Naive thymus-derived CD8-positive, alpha-beta T cell (primary cell): ENCODE results near the gene CTNNA2. TPM values are rescaled to one million over a fixed set of nuclear protein-coding genes. Genes with fewer than 3 reads are reported as not detected.

ENCODE experiments used
- ATAC-seq, 2 donors: fragments of 150-1000 bp; cut with Tn5 transposase in 1 of 2; sonication (Bioruptor Pico), chemical (Tn5 transposase) in 1 of 2; 1 replicate in 1 of 2; 2 replicates in 1 of 2; pipeline ENCODE4 v1.10.0; 2021; ENCODE audit warnings: mild to moderate bottlenecking in 2 of 2, moderate library complexity in 2 of 2
- POLR2A ChIA-PET: fragments of 350-600 bp; sonication (Branson Sonifier 250); formaldehyde crosslinking; loops from one replicate; lab custom pipeline; 2021; ENCODE audit warnings: antibody characterized with exemption; lab: Charles Lee
- DNase-seq, 10 donors: peaks; one replicate each; pipeline versions ENCODE4 v3.0.0 to v3.0.0-alpha.2; 2020 to 2022
- H3K27ac Mint-ChIP-seq, 10 donors: one replicate each; pipeline ENCODE4 v1.8.0; 2020 to 2022; ENCODE audit warnings: mild to moderate bottlenecking in 10 of 10, mixed read lengths in 10 of 10, moderate library complexity in 4 of 10, inconsistent platforms in 1 of 10
- H3K27me3 Mint-ChIP-seq, 5 donors: one replicate each; pipeline ENCODE4 v1.8.0; 2021 to 2022; ENCODE audit warnings: mixed read lengths in 5 of 5
- H3K36me3 Mint-ChIP-seq, 3 donors: one replicate each; pipeline ENCODE4 v1.8.0; 2020 to 2022; ENCODE audit warnings: mixed read lengths in 3 of 3, mild to moderate bottlenecking in 2 of 3, inconsistent platforms in 1 of 3
- H3K4me1 Mint-ChIP-seq, 4 donors: one replicate each; pipeline ENCODE4 v1.8.0; 2021 to 2022; ENCODE audit warnings: mixed read lengths in 4 of 4
- H3K4me3 Mint-ChIP-seq, 10 donors: one replicate each; pipeline ENCODE4 v1.8.0; 2020 to 2022; ENCODE audit warnings: mild to moderate bottlenecking in 10 of 10, mixed read lengths in 10 of 10, moderate library complexity in 6 of 10, inconsistent platforms in 1 of 10
- H3K9me3 Mint-ChIP-seq, 9 donors: one replicate each; pipeline ENCODE4 v1.8.0; 2020 to 2022; ENCODE audit warnings: mixed read lengths in 9 of 9, mild to moderate bottlenecking in 3 of 9, inconsistent platforms in 1 of 9, moderate library complexity in 1 of 9
- polyA plus RNA-seq, 3 donors: library from polyadenylated mRNA; unstranded; fragments of 300-500 nt; fragmentation: Illumina TruSeq; gene quantifications; one replicate each; pipeline ENCODE4 v1.2.3, GENCODE V29; 2021
- total RNA-seq, 8 experiments: library from RNA in 2 of 8; stranded (reverse) in 2 of 8; gene quantifications; one replicate each; pipeline ENCODE4 v1.2.3 and lab custom pipeline; 2021 to 2026

The CTNNA2 gene
- total and polyA plus RNA-seq, 5 experiments from 2014 or later, result not detected

GRCh38 chr2:79824086-79824786 lies 311.4 kb downstream of the CTNNA2 start:
- Mint-ChIP-seq H3K27ac (no peak overlapping the region), H3K4me1 (no peaks in the 10 kb centered on the region), H3K9me3 (peaks cover 0 to 26% (median 5%) of the 10 kb centered on the region in 9 donors), H3K27me3 (no peaks in the 10 kb centered on the region), H3K4me3 (no peak overlapping the region), H3K36me3 (no peaks in the 10 kb centered on the region)
- DNase-seq (no peak), ATAC-seq (no peak)
- POLR2A ChIA-PET, result no interaction called here

- Mint-ChIP-seq H3K4me3 (no peak overlapping the region), H3K36me3 (no peaks in the 10 kb centered on the region), H3K27ac (no peak overlapping the region), H3K4me1 (no peaks in the 10 kb centered on the region), H3K9me3 (peaks cover 0 to 17% (median 4%) of the 10 kb centered on the region in 9 donors), H3K27me3 (no peaks in the 10 kb centered on the region)
- DNase-seq, result no peak
- POLR2A ChIA-PET, result no interaction called here
- no peak for ATAC-seq
Measured at GRCh38 chr2:79827881-79828280, 315.0 kb downstream of the CTNNA2 start.

- H3K27me3 Mint-ChIP-seq, result no peaks in the 10 kb centered on the region
- DNase-seq (no peak), ATAC-seq (no peak)
- no peak overlapping the region for H3K4me3 Mint-ChIP-seq
- POLR2A ChIA-PET, result no interaction called here
- no peak overlapping the region for H3K27ac Mint-ChIP-seq
- no peaks in the 10 kb centered on the region for H3K36me3 Mint-ChIP-seq
- peaks cover 0 to 8% (median 1%) of the 10 kb centered on the region in 9 donors for H3K9me3 Mint-ChIP-seq
- H3K4me1 Mint-ChIP-seq, result no peaks in the 10 kb centered on the region
Measured at GRCh38 chr2:79830501-79830900, 317.6 kb downstream of the CTNNA2 start.

- no peaks in the 10 kb centered on the region for H3K4me1 Mint-ChIP-seq
- H3K36me3 Mint-ChIP-seq, result no peaks in the 10 kb centered on the region
Measured at GRCh38 chr2:79831961-79832360, 319.1 kb downstream of the CTNNA2 start.

GRCh38 chr2:79832511-79833234 lies 319.8 kb downstream of the CTNNA2 start:
- H3K4me3 Mint-ChIP-seq, result no peak overlapping the region
- DNase-seq, result no peak
- peaks cover 0 to 17% (median 4%) of the 10 kb centered on the region in 9 donors for H3K9me3 Mint-ChIP-seq
- no peak for ATAC-seq
- no peaks in the 10 kb centered on the region for H3K36me3 Mint-ChIP-seq
- POLR2A ChIA-PET, result no interaction called here
- H3K27me3 Mint-ChIP-seq, result no peaks in the 10 kb centered on the region
- no peak overlapping the region for H3K27ac Mint-ChIP-seq
- H3K4me1 Mint-ChIP-seq, result no peaks in the 10 kb centered on the region

More at GRCh38 chr2:79831961-79832360, 319.1 kb downstream of the CTNNA2 start:
- H3K27ac Mint-ChIP-seq, result no peak overlapping the region
- DNase-seq, result no peak
- ATAC-seq, result no peak
- no peaks in the 10 kb centered on the region for H3K27me3 Mint-ChIP-seq
- peaks cover 0 to 15% (median 4%) of the 10 kb centered on the region in 9 donors for H3K9me3 Mint-ChIP-seq
- H3K4me3 Mint-ChIP-seq, result no peak overlapping the region
- POLR2A ChIA-PET, result no interaction called here

GRCh38 chr2:79833235-79833878 lies 320.5 kb downstream of the CTNNA2 start:
- H3K36me3 Mint-ChIP-seq, result no peaks in the 10 kb centered on the region
- peaks cover 0 to 17% (median 4%) of the 10 kb centered on the region in 9 donors for H3K9me3 Mint-ChIP-seq
- POLR2A ChIA-PET, result no interaction called here
- DNase-seq, result no peak
- no peak overlapping the region for H3K27ac Mint-ChIP-seq
- H3K4me3 Mint-ChIP-seq, result no peak overlapping the region
- no peaks in the 10 kb centered on the region for H3K4me1 Mint-ChIP-seq
- no peak for ATAC-seq
- H3K27me3 Mint-ChIP-seq, result no peaks in the 10 kb centered on the region

GRCh38 chr2:79835911-79836310 lies 323.1 kb downstream of the CTNNA2 start:
- POLR2A ChIA-PET, result no interaction called here
- Mint-ChIP-seq H3K27ac (no peak overlapping the region), H3K27me3 (no peaks in the 10 kb centered on the region), H3K4me3 (no peak overlapping the region), H3K36me3 (no peaks in the 10 kb centered on the region), H3K4me1 (no peaks in the 10 kb centered on the region), H3K9me3 (peaks cover 0 to 17% (median 5%) of the 10 kb centered on the region in 9 donors)
- DNase-seq (no peak), ATAC-seq (no peak)

- H3K9me3 Mint-ChIP-seq, result peaks cover 0 to 10% (median 2%) of the 10 kb centered on the region in 9 donors
- H3K36me3 Mint-ChIP-seq, result no peaks in the 10 kb centered on the region
- no peak overlapping the region for H3K27ac Mint-ChIP-seq
- no peaks in the 10 kb centered on the region for H3K4me1 Mint-ChIP-seq
- no peaks in the 10 kb centered on the region for H3K27me3 Mint-ChIP-seq
- POLR2A ChIA-PET, result no interaction called here
- ATAC-seq, result no peak
- no peak for DNase-seq
- H3K4me3 Mint-ChIP-seq, result no peak overlapping the region
Measured at GRCh38 chr2:79844011-79844410, 331.2 kb downstream of the CTNNA2 start.

- Mint-ChIP-seq H3K27ac (no peak overlapping the region), H3K4me3 (no peak overlapping the region), H3K9me3 (peaks cover 0 to 8% (median 0%) of the 10 kb centered on the region in 9 donors), H3K27me3 (no peaks in the 10 kb centered on the region), H3K36me3 (no peaks in the 10 kb centered on the region), H3K4me1 (no peaks in the 10 kb centered on the region)
- POLR2A ChIA-PET, result no interaction called here
- ATAC-seq (no peak), DNase-seq (no peak)
Measured at GRCh38 chr2:79846878-79847277, 334.0 kb downstream of the CTNNA2 start.

- Mint-ChIP-seq H3K27me3 (no peaks in the 10 kb centered on the region), H3K27ac (no peak overlapping the region), H3K36me3 (no peaks in the 10 kb centered on the region), H3K4me1 (no peaks in the 10 kb centered on the region), H3K4me3 (no peak overlapping the region), H3K9me3 (peaks cover 0 to 5% (median 0%) of the 10 kb centered on the region in 9 donors)
- POLR2A ChIA-PET, result no interaction called here
- DNase-seq (no peak), ATAC-seq (no peak)
Measured at GRCh38 chr2:79849241-79849640, 336.4 kb downstream of the CTNNA2 start.

GRCh38 chr2:79849949-79850348 lies 337.1 kb downstream of the CTNNA2 start:
- Mint-ChIP-seq H3K9me3 (peaks cover 0 to 12% (median under 1%) of the 10 kb centered on the region in 9 donors), H3K4me3 (no peak overlapping the region), H3K4me1 (no peaks in the 10 kb centered on the region), H3K27me3 (no peaks in the 10 kb centered on the region), H3K36me3 (no peaks in the 10 kb centered on the region), H3K27ac (no peak overlapping the region)
- no peak for DNase-seq
- no peak for ATAC-seq
- POLR2A ChIA-PET, result no interaction called here

GRCh38 chr2:79850912-79851311 lies 338.1 kb downstream of the CTNNA2 start:
- no peak for DNase-seq
- ATAC-seq, result no peak
- Mint-ChIP-seq H3K4me1 (no peaks in the 10 kb centered on the region), H3K36me3 (no peaks in the 10 kb centered on the region), H3K9me3 (peaks cover 0 to 20% (median 6%) of the 10 kb centered on the region in 9 donors), H3K27me3 (no peaks in the 10 kb centered on the region), H3K4me3 (no peak overlapping the region), H3K27ac (no peak overlapping the region)
- POLR2A ChIA-PET, result no interaction called here
